Measurements from ENCODE around the gene FPR3. TPM values are rescaled to one million over a fixed set of nuclear protein-coding genes. Genes with fewer than 3 reads are reported as not detected.

Gene FPR3
- total RNA-seq, 1 donor: not detected

GRCh38 chr19:51822946-51823345 lies 28.0 kb downstream of the FPR3 start:
- H3K4me3 ChIP-seq (ENCODE audit: low read depth, low read length): no peak overlapping the region
- DNase-seq (ENCODE audit: low read depth): no peak
- TF ChIP-seq CTCF (IDR thresholded peaks at IDR 0.05; ENCODE audit: insufficient read depth, low read depth, low read length): no peak

- TF ChIP-seq CTCF (IDR thresholded peaks at IDR 0.05; ENCODE audit: insufficient read depth, low read depth, low read length): no peak
- no peak for DNase-seq (ENCODE audit: low read depth)
- H3K4me3 ChIP-seq (ENCODE audit: low read depth, low read length): no peak overlapping the region
Observed at GRCh38 chr19:51824281-51825005, 29.5 kb downstream of the FPR3 start.

GRCh38 chr19:51830274-51830673 lies 35.3 kb downstream of the FPR3 start:
- H3K4me3 ChIP-seq (ENCODE audit: low read depth, low read length): no peak overlapping the region
- TF ChIP-seq CTCF (IDR thresholded peaks at IDR 0.05; ENCODE audit: insufficient read depth, low read depth, low read length): peak; percentile 8
- DNase-seq (ENCODE audit: low read depth): peak; percentile 13

GRCh38 chr19:51837145-51837544 lies 42.2 kb downstream of the FPR3 start:
- DNase-seq (ENCODE audit: low read depth): no peak
- H3K4me3 ChIP-seq (ENCODE audit: low read depth, low read length): no peak overlapping the region
- TF ChIP-seq CTCF (IDR thresholded peaks at IDR 0.05; ENCODE audit: insufficient read depth, low read depth, low read length): no peak

- TF ChIP-seq CTCF (IDR thresholded peaks at IDR 0.05; ENCODE audit: insufficient read depth, low read depth, low read length): no peak
- no peak overlapping the region for H3K4me3 ChIP-seq (ENCODE audit: low read depth, low read length)
Observed at GRCh38 chr19:51861870-51862622, 67.1 kb downstream of the FPR3 start.

DNA sequence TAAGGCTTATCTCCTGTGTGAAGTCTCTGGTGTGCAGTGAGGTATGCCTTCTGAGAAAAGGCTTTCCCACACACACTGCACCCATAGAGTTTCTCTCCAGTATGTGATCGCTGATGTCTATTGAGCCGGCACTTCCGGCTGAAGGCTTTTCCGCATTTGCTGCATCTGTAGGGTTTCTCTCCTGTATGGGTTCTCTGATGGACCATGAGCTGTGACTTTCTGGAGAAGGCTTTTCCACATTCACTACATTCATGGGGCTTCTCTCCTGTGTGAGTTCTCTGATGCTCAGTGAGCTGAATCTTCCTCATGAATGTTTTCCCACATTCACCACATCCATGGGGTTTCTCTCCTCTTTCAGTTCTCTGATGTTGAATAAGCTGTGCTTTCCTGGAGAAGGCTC lies 78.1 kb downstream of the FPR3 start:
- TF ChIP-seq CTCF (IDR thresholded peaks at IDR 0.05; ENCODE audit: insufficient read depth, low read depth, low read length): no peak
- DNase-seq (ENCODE audit: low read depth): no peak
- H3K4me3 ChIP-seq (ENCODE audit: low read depth, low read length): no peak overlapping the region

More at GRCh38 chr19:51861870-51862622, 67.1 kb downstream of the FPR3 start:
- no peak for DNase-seq (ENCODE audit: low read depth)

Other genes with a start within 250 kb of the FPR3 start
- gene ZNF175, start 223.9 kb upstream of the FPR3 start, total RNA-seq: 5.5 and 9.9 TPM in 2 replicates
- gene SIGLEC5, start 164.8 kb upstream of the FPR3 start, total RNA-seq: not detected in 2 replicates
- not detected in 2 replicates for gene SIGLEC14, start 148.3 kb upstream of the FPR3 start, total RNA-seq
- 10.8 and 14.2 TPM in 2 replicates for gene SPACA6, start 101.8 kb upstream of the FPR3 start, total RNA-seq
- not detected in 2 replicates for gene HAS1, start 71.2 kb upstream of the FPR3 start, total RNA-seq
- not detected in 2 replicates for gene FPR1, start 43.3 kb upstream of the FPR3 start, total RNA-seq
- not detected in 2 replicates for gene FPR2, start 34.0 kb upstream of the FPR3 start, total RNA-seq
- gene ZNF577, start 92.8 kb downstream of the FPR3 start, total RNA-seq: 3.5 and 4.2 TPM in 2 replicates
- 6.4 and 12.1 TPM in 2 replicates for gene ZNF649, start 109.9 kb downstream of the FPR3 start, total RNA-seq
- 5.2 and 10.8 TPM in 2 replicates for gene ZNF613, start 132.3 kb downstream of the FPR3 start, total RNA-seq
- gene ZNF350, start 191.7 kb downstream of the FPR3 start, total RNA-seq: 6.8 and 7.8 TPM in 2 replicates
- 9.0 and 9.9 TPM in 2 replicates for gene ZNF615, start 213.1 kb downstream of the FPR3 start, total RNA-seq
- 7.7 and 12.1 TPM in 2 replicates for gene ZNF614, start 233.2 kb downstream of the FPR3 start, total RNA-seq

All from fibroblast of villous mesenchyme (primary cell).